Neutrophil (primary cell): ENCODE data around the gene CTPS2.
"Not testable (repeated sequence)": the region's sequence is repeated elsewhere in the genome, so short reads cannot be mapped to it uniquely, and the experiment has no call there.

Experiments
- H3K27ac ChIP-seq: fragments of 200-600 bp; sonication (generic); 2 replicates; pipeline ENCODE4 v1.5.1; 2016; ENCODE audit warnings: mild to moderate bottlenecking, moderate library complexity
- H3K27me3 ChIP-seq: fragments of 200-600 bp; sonication (generic); 2 replicates; pipeline ENCODE4 v1.6.0; 2016; ENCODE audit warnings: mild to moderate bottlenecking
- H3K36me3 ChIP-seq: fragments of 200-600 bp; sonication (generic); 2 replicates; pipeline ENCODE4 v1.5.1; 2017
- H3K4me1 ChIP-seq, 2 experiments: fragments of 200-600 bp in 1 of 2; sonication (generic) in 1 of 2; 1 replicate in 1 of 2; 2 replicates in 1 of 2; pipeline versions ENCODE4 v1.5.1 to v1.6.1; 2013 to 2016; ENCODE audit warnings: low read depth in 1 of 2, low read length in 1 of 2, mild to moderate bottlenecking in 1 of 2, moderate library complexity in 1 of 2; ENCODE audit not compliant: control insufficient read depth in 1 of 2, insufficient read depth in 1 of 2
- H3K4me3 ChIP-seq, 2 experiments: fragments of 200-600 bp in 1 of 2; sonication (generic) in 1 of 2; 1 replicate in 1 of 2; 2 replicates in 1 of 2; pipeline ENCODE4 v1.5.1; 2013 to 2016; ENCODE audit warnings: low read depth in 1 of 2, low read length in 1 of 2, mild to moderate bottlenecking in 1 of 2, moderate library complexity in 1 of 2
- H3K9me3 ChIP-seq: fragments of 200-600 bp; sonication (generic); 2 replicates; pipeline ENCODE4 v1.5.1; 2016
- CTCF ChIP-seq: fragments of 200-600 bp; sonication (generic); IDR thresholded peaks from 2 replicates; pipeline ENCODE4 v1.5.1; 2016; ENCODE audit warnings: antibody characterized with exemption

The CTPS2 gene

GRCh38 chrX:16610121-16610621 is 102.3 kb downstream of the CTPS2 start:
- H3K27ac ChIP-seq = no peak overlapping the region
- H3K36me3 ChIP-seq = no peaks in the 10 kb centered on the region
- no peak for TF ChIP-seq CTCF
- H3K9me3 ChIP-seq = no peaks in the 10 kb centered on the region
- no peaks in the 10 kb centered on the region for H3K27me3 ChIP-seq
- no peak overlapping the region for H3K4me3 ChIP-seq
- H3K4me1 ChIP-seq = no peaks in the 10 kb centered on the region

- Histone ChIP-seq H3K4me3 (no peak overlapping the region), H3K36me3 (no peaks in the 10 kb centered on the region), H3K27me3 (no peaks in the 10 kb centered on the region), H3K27ac (no peak overlapping the region), H3K9me3 (no peaks in the 10 kb centered on the region), H3K4me1 (no peaks in the 10 kb centered on the region)
- TF ChIP-seq CTCF = no peak
These were observed 106.2 kb downstream of the CTPS2 start for GRCh38 chrX:16606142-16606720.

GRCh38 chrX:16604337-16604736 is 108.1 kb downstream of the CTPS2 start:
- TF ChIP-seq CTCF = no peak
- H3K27me3 ChIP-seq = no peaks in the 10 kb centered on the region
- no peaks in the 10 kb centered on the region for H3K4me1 ChIP-seq
- H3K4me3 ChIP-seq = no peak overlapping the region
- H3K36me3 ChIP-seq = no peaks in the 10 kb centered on the region
- H3K9me3 ChIP-seq = no peaks in the 10 kb centered on the region
- no peak overlapping the region for H3K27ac ChIP-seq

- Histone ChIP-seq H3K27ac (no peak overlapping the region), H3K4me3 (no peak overlapping the region), H3K9me3 (no peaks in the 10 kb centered on the region), H3K36me3 (no peaks in the 10 kb centered on the region), H3K27me3 (no peaks in the 10 kb centered on the region), H3K4me1 (no peaks in the 10 kb centered on the region)
- TF ChIP-seq CTCF = no peak
These were observed 108.6 kb downstream of the CTPS2 start for GRCh38 chrX:16603822-16604221.

- not testable (repeated sequence) for H3K36me3 ChIP-seq, H3K27me3 ChIP-seq, H3K4me3 ChIP-seq, H3K4me1 ChIP-seq, H3K9me3 ChIP-seq, H3K27ac ChIP-seq
These were observed 109.2 kb downstream of the CTPS2 start for GRCh38 chrX:16603235-16603634.

GRCh38 chrX:16601885-16602284 is 110.6 kb downstream of the CTPS2 start:
- no peak overlapping the region for H3K27ac ChIP-seq
- TF ChIP-seq CTCF = no peak

More at GRCh38 chrX:16601885-16602284, 110.6 kb downstream of the CTPS2 start:
- no peaks in the 10 kb centered on the region for H3K4me1 ChIP-seq
- no peak overlapping the region for H3K4me3 ChIP-seq
- H3K27me3 ChIP-seq = no peaks in the 10 kb centered on the region
- H3K36me3 ChIP-seq = no peaks in the 10 kb centered on the region
- H3K9me3 ChIP-seq = no peaks in the 10 kb centered on the region
